PC-3 (cell line): Measurements from ENCODE around the gene GPAM.

ENCODE experiments used
- EZH2 ChIP-seq: fragments of 300-600 bp; sonication (generic); IDR thresholded peaks from one replicate; pipeline ENCODE4 v1.6.1; 2017; ENCODE audit warnings: antibody characterized with exemption, mild to moderate bottlenecking, low read length; ENCODE audit not compliant: unreplicated experiment
- TF ChIP-seq, protein P1 (sequence below): fragments of 300-600 bp; sonication (generic); conservative IDR thresholded peaks from 2 replicates; pipeline ENCODE4 v1.5.1; 2017; ENCODE audit warnings: antibody characterized with exemption, low read depth, mild to moderate bottlenecking, low read length

DNA sequence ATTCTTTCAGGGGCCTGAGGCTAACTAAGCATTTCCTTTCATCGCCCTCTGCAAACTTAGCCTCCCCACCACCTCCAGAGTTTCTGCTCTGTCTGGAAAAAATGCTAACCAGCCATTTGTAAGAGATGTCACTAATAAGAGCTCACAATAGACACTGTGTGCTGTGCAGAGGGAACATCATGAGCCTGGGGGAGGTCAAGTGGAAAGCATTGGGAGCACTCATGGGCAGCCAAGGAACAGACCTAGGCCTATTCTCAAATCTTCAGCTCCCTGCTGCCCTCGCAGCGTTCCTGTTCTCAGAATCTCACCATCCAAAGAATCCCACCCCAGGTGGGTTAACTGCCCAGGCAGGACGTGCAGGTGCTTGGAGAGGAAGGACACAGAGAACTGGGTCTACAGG lies 27.1 kb upstream of the GPAM start:
- TF ChIP-seq, protein P1, sequence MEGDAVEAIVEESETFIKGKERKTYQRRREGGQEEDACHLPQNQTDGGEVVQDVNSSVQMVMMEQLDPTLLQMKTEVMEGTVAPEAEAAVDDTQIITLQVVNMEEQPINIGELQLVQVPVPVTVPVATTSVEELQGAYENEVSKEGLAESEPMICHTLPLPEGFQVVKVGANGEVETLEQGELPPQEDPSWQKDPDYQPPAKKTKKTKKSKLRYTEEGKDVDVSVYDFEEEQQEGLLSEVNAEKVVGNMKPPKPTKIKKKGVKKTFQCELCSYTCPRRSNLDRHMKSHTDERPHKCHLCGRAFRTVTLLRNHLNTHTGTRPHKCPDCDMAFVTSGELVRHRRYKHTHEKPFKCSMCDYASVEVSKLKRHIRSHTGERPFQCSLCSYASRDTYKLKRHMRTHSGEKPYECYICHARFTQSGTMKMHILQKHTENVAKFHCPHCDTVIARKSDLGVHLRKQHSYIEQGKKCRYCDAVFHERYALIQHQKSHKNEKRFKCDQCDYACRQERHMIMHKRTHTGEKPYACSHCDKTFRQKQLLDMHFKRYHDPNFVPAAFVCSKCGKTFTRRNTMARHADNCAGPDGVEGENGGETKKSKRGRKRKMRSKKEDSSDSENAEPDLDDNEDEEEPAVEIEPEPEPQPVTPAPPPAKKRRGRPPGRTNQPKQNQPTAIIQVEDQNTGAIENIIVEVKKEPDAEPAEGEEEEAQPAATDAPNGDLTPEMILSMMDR = no peak
- no peak for TF ChIP-seq EZH2
